GM21381 (cell line): Measurements from ENCODE around the gene FLYWCH2.
A peak's percentile ranks its signal among the peaks of the same experiment; 100 is the strongest.

ENCODE experiments used
- ATAC-seq: cut with Tn5 transposase; IDR thresholded peaks from one replicate; pipeline ENCODE4 v1.9.1; 2021; ENCODE audit warnings: mild to moderate bottlenecking, moderate library complexity; ENCODE audit not compliant: unreplicated experiment

The FLYWCH2 gene, protein sequence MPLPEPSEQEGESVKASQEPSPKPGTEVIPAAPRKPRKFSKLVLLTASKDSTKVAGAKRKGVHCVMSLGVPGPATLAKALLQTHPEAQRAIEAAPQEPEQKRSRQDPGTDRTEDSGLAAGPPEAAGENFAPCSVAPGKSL

DNA sequence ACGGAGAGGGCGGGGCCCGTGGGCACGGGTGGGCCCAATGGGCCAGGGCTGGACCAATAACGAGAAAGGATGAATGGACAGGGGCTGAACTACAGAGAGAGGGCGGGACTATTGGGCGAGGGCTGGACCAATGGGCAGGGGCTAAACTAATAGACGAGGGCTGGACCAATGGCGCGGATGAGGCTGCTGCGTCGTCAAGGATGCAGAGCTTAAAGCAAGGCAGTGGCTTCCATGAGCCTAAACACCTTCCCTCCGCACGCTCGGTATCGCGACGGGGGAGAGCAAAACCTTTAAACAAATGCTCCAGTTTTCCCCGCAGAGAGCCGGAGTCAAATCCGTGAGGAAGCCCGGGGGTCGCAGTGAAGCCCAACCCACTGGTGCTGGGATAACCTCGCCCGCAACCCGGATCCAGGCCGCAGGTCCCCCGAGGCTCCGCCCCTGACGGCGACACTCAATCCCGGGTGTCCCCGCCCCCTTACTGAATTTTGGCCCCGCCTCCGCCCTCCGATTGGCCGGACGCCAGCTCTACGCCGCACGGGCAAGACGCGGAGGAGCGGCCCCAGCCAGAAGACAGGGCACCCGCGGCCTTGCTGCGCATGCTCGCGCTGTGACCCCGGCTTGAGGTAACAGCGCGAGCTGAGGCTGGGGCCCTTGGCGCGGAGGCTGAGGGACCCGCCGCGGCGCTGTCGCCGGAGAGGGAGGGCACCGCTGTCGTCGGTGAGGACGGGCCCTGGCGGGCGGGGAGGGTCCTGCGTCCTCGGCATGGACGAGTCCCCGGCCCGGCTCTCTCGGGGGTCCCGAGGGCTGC lies at the start of gene FLYWCH2:
FLYWCH2 (plus strand) TSS at position 566 of the 808 bp plus-strand sequence. CDS start 13,235 bp downstream, outside the sequence.
- peak; percentile 87 for ATAC-seq

DNA sequence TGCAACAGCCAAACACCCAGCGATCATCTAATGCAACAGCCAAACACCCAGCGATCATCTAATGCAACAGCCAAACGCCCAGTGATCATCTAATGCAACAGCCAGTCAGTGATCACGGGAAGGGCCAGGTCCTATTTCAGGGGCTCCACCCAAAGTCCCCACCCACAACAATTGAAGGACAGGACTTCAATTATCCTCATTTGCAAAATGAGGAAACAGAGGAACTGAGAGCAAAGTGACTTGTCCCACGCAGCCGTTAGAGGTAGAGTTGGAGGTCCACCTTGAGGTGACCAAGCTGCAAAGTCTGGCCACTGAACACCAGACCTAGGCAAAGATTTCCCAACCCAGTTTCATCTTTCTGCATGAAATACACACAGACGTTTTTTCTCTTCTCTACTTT lies 49.2 kb upstream of the FLYWCH2 start:
- ATAC-seq = no peak

DNA sequence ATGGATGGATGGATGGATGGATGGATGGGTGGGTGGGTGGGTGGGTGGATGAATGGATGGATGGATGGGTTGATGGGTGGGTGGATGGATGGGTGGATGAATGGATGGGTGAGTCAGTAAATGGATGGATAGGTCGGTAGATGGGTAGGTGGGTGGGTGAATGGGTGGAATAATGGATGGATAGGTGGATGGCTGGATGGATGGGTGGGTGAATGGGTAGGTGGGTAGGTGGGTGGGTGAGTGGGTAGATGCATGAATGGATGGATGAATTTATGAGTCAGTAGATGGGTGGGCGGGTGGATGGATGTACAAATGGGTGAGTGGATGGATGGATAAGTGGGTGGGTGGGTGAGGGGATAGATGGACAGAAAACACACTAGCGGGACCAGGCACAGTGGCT lies 48.0 kb upstream of the FLYWCH2 start:
- ATAC-seq = no peak

DNA sequence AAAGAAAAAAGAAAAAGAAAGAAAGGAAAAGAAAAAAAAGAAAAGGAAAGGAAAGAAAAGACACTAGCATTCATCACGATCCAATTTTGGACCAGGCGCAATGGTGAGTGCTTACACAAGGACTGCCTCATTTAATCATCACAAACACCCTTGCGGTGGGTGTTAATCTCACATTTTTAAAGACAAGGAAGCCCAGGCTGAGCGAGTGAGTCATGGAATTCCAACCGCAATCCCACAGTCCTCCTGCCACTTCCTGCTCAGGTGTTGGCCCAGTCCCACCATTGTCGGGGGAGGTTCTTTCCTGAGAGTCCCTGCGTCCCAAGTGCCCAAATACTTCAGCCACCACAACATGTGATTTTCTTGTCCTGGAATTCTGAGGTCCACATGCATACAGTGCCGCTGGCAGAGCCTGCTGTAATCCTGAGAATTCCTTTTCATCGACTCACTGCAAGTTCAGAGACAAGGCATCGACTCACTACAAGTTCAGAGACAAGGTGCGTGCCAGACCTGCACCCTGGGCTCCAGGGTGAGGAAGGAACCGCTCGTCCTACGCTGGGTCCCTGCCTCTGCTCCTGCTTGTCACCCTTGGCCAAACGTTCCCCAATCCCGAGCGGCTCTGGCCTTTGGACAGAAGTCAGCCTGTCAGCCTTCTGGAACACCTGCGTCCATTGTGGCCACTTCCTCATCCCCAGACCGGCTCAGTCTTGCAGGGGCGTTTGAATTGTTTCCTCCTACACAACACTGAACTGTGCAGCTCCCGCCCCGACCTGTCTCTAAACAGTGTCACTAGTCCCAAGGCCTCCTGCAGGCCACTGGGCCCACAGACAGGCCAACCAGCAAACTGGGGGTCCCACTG lies 47.1 kb upstream of the FLYWCH2 start:
- ATAC-seq = no peak

DNA sequence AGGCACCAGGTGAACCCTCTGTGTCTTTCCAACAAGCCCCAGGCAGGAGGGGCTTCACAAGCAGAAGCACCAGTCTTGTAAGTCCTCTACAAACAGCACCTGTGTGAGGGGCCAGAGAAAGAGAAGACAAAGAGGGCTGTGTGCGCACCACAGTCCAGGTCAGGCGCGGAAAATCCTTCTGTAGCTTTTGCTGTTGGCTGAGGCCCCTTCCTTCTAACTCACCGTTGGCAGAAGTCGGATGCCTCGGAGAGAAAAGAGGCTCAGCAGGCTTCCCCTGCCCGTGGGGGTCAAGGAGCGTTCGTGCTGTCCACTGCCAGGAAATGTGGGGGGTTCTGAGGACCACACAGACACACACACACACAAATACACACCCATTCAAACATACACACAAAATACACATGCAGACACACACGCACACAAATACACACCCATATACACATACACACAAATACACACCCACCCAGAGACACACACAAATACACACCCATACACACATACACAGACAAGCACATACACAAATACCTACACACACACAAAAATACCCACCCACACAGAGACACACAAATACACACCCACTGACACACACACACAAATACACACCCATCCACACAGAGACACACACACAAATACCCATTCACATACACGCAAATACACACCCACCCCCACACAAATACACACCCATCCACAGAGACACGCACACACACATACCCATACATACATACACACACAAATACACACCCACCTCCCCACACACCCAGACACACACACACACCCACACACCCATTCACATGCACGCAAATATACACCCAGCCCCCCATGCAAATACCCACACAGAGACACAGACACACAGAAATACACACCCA lies 46.1 kb upstream of the FLYWCH2 start:
- no peak for ATAC-seq

DNA sequence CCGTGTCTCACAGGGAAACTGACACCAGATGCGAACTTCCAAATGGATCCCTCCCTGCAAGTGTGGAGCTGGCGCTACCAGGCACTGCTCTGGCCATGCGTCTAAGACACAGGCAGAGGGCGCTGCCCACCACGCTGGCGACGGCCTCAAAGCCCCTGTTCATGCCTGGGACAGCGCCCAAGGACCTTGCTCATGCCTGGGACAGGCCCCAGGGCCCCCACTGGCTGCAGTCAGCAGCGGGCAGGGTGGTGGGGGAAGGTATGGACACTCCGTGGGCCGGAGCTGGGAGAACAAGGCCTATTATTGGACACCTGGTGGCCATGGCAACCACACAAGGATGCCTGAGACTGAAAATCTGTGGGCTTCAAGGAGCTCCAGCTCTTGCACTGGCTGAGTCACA lies 44.1 kb upstream of the FLYWCH2 start:
- ATAC-seq = no peak

DNA sequence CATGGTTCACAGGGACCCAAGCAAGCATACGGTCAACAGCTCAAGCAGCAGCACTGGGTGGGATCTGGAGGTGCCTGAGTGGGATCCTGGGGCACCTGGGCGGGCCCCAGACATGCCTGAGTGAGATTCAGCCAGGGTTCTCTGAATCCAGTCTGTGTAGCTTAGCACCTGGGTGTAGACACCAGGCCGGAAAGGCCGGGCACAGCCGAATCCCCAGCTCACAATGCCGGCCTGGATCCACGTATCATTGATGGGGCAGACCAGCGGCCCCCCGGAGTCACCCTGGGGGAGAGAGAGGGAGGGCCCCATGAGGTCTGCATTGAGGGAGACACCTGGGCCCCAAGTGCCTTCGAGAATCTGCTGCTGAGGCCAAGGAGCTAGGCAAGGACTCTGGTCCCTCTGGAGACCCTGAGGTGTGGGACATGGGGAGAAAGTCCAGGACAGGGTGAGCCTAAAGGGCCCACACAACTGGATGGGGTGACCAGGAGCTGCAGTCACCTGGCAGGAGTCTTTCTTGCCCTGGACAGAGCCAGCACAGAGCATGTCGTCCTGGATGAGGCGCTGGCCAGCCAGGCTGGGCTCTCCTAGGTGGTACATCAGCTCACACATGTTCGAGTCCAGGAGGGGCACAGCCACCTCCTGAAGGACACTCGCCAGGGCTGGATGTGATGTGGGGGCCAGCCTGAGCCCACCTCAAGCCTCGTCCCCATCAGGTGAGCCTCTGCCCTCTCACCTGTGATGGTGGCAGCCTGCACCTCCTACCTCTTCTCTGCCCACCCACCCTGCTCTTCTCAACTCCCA lies 43.2 kb upstream of the FLYWCH2 start:
- ATAC-seq = no peak

DNA sequence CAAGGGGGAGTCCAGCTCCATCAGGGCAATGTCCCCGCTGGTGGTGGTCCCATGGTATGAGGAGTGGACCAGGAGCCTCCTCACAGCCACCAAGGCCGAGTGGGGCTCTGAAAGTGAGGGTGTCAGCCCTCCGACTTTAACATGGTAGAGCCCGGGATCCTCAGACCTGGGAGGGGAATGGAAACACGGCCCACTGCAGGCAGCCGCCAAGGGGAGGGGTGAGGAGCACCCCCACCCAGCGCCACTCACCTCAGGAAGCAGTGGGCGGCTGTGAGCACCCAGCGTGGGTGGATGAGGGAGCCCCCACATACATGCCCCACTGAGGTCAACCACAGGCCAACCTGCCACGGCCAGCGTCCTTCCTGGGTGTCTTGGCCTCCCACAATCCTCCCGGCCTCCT lies 42.1 kb upstream of the FLYWCH2 start:
- no peak for ATAC-seq

DNA sequence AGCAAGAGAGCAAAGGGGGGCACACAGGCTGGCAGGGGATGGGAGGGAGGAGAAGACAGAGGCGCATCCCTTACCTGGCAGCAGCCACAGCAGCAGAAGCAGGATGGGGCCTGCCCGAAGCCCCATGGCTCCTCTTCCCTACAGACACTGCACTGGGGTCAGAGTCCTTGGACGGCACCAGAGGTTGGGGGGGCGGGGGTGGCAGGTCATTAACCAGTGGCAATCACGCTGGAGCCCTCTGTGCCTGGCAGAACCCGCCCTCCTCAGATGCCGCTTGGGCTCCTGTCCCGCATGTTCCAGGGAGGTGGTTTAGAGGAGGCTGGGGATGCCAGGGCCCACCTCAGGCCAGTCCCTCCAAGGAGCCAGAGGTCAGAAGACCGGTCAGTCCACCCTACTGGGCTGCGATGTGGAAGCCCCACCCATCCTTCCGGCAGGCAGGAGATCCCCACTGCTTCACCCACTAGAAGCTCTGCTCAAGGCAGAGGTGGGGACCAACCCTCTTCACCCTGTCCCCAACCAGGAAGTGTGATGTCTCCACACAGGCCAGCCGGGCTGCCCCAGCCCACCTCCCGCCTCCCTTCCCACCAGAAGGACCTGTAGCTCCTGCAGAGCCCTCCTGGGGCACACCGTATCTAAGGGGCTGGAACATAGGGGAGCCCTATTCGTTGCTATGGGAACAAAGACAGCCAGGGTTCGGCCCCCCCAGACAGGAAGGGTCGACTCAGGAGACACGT lies 41.2 kb upstream of the FLYWCH2 start:
- no peak for ATAC-seq

DNA sequence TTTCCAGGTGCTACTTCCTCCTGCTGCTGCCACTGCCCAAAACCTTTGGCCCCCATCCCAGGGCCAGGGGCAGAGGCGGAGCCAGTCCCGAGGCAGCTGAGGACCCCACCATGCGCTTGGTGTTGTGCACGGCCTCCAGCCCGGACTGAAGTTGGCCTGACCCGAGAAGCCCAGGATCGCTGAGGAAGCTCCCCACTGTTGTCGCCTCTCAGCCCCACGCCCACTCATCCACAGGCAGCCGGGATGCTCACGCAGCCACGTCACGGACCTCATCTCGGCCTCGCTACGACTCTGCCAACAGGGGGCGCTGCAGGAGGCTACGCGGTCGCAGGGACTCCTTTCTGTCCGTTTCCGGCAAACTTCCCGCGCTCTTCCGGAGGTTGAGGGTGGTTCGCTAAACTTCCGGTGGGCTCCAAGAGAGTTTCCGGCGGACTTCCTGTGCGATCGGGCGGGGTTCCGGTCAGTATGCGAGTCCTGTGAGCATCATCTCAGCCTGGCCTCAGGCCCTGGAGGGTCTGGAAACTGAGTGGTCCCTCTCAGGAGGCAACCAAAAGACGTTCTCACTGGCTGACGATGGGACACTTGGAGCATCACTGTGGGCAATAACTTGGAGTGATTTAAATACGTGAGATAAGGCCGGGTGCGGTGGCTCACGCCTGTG lies 40.5 kb upstream of the FLYWCH2 start:
- ATAC-seq = no peak

DNA sequence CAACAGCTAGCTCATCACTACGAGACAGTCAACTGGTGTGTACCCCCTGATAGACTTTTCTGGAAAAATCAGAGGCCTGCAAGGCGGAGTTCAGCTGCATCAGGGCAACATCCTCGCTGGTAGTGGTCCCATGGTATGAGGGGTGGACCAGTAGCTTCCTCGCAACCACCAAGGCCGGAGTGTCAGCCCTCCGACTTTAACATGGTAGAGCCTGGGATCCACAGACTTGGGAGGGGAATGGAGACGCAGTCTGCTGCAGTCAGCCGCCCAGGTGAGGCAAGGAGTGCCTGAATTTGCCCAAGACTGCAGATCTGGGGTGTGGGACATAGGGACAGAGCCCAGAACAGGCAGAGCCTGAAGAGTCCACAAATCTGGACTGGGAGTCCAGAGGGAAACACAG lies 39.5 kb upstream of the FLYWCH2 start:
- ATAC-seq = no peak

DNA sequence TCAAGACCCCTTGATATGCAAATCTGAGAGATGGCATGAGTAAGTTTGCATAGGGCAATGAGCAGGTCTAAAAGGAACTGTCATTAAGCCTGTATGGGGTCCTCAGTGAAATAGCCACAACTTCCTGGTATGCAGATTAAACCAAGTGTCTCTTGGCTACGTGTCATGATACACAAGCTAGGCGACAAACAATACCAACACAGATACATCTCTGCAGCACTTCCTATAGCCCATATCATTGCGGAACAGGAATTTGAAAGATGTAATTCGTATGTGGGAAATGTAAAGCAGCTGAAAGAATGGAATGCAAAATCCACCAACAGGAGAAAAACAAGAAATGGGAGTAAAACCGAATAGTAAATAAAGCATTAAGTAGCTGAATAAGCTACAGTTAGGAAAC lies 37.9 kb upstream of the FLYWCH2 start:
- no peak for ATAC-seq

DNA sequence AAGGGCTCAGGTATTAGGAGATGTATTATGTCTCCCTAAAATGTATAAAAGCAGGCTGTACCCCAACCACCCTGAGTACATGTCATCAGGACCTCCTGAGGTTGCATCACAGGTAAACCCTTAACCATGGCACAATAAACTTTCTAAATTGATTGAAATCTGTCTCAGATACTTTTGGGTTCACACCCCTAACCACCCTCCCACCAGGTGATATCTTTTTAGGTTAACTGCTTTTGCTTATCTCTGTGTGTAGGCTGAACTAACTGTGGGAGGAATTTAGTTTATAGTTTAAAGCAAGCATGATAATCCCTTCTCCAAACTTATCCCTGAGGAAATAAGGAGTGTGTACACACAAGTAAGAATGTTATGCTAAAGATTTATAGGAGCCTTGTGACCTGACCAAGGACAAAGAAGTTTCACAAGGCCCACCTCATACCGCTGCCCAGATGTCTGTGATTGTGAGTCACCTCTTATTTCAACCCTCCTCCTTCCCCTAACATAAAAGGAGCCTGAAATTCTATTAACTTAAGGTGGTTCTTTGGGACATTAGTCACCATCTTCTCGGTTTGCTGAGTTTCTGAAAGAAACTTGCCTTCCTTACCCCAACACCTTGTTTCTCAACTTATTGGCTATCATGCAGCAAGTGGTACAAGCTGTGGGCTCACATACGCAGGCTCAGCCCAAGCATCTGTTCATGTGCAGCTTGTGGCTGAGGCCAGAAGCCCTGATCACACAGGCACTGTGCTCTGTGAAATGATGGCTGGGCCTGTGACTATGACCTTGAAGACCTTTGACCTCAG lies 36.3 kb upstream of the FLYWCH2 start:
- ATAC-seq = no peak

DNA sequence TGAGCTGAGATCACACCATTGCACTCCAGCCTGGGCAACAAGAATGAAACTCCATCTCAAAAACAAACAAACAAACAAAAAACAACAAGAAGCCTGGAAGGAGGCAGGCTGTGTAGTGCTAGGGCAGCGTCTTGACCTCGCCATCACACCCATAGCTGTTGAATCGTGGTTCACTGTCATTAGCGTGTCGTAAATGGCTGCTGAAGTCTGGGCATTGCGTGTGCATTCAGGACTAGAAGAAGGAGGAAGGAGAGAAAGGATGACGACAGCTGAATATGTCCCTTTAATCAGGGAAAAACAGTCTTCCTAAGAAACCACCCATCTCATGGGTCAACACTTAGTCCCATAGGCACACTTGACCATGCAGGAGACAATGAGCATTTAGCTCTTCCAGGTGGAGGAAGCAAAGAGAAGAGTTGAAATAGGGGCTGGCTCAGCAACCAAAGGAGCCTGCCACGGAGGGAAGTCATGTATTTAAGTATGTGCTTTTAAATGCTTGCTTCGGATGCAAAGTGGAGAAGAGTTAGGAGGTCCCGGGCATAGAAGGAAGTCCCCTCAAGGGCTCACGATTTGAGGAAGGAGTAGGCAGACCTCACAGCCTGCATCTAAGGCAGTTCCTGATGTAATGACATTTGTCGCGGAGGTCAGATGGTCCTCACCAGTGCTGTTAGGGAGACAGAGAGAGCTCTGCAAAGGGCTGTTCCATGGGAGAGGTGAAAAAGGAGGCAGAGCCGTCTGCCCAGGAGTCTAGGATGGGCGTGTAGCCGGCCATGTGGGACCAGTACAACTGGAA lies 33.9 kb upstream of the FLYWCH2 start:
- no peak for ATAC-seq

DNA sequence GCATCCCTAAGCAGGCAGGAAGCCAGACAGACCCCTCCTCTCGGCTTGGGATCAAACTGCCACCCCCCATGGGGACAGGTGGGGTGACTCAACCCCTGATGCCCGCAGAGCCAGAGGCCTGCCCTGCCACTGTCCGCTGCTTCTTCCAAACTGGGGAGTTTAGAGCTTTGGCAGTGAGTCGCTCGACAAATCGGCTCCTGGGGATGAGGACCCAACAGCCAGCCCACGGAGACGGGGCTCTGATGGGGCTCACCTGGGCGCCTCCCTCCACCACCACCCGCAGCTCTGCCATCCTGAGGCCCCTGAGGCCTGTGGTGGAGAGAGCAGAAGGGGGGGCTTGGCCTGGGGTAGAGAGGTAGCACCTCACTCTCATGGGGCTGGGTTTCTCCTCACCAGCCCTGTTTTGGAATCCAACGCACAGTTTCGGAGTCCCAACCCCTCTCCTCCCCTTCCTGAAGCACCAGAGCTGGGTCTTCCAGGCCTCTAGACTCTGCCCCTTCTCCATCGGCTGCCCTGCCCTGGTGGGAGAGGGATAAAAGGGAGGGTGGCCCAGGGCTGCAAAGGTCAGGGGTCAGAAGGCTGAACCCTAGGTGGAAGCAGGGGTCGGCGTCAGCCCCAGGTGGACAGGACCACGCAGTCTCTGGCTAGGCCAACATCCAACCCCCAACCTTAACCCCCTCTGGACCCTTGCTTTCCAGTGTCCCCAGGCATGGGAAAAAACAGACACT lies 30.8 kb upstream of the FLYWCH2 start:
- no peak for ATAC-seq

DNA sequence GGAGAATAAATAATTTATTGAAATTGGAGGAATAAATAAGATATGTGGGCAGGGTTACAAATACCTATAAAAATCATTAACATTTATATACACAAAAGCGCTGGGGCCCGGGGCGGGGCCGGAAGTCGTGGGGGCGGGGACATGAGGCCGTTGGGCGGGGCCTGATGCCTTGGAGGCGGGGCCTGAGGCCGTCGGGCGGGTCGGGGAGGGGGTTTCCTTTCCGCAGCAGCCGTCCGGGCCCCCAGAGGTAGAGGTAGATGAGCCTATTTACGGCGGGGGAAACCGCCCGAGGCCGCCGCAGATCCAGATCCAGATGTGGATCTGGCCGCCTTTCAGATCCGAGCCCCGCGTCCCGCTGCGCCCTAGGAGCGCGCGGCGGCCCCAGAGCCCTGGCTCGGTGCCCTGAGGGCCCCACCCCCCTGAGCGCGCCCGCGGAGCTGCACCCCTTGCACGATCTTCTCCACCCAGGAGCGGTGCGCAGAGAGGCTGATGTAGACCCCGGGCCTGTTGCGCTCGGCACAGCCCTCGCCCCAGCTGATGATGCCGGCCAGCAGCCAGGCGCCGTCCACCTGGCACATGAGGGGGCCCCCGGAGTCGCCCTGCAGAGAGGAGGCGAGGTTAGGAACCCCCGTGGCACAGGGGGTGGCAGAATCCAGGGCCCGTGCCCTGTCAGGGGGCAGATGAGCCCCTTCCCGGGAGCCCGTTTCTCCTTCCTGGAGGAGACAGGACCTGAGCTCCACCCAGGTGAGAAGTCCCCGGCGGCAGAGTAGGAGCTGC lies 30.1 kb upstream of the FLYWCH2 start:
- ATAC-seq = no peak
